HepG2 (cell line): Measurements from ENCODE around the gene CLUH. TPM values are rescaled to one million over a fixed set of nuclear protein-coding genes. Genes with fewer than 3 reads are reported as not detected.

Source experiments
- ATAC-seq: fragments of 200-7000 bp; cut with Tn5 transposase; 3 replicates; pipeline ENCODE4 v1.9.1; 2020; ENCODE audit warnings: mild to moderate bottlenecking, moderate library complexity
- BruUV-seq: library from RNA; stranded (reverse); fragments of 400-500 nt; replicated peaks from 2 replicates; lab custom pipeline; 2021; lab: Mats Ljungman, UMichigan
- CTCF ChIA-PET: fragments of 300-600 bp; formaldehyde crosslinking; extraction: SDS; loops from one replicate; lab custom pipeline; 2021; ENCODE audit warnings: low total read pairs, inconsistent platforms, low intra/inter-chr PET ratio; lab: Yijun Ruan, JAX
- POLR2A ChIA-PET: fragments of 350-600 bp; sonication (Branson Sonifier 250); formaldehyde crosslinking; loops from one replicate; lab custom pipeline; 2020; ENCODE audit warnings: antibody characterized with exemption, inconsistent platforms; lab: Yijun Ruan, JAX
- DNase-seq: peaks from one replicate; pipeline ENCODE4 v3.0.0-alpha.2; 2015; ENCODE audit warnings: low spot score
- FAIRE-seq: peaks from 3 replicates; lab custom pipeline; 2011; peaks lifted over from hg19 to GRCh38; lab: Jason Lieb, UNC
- H2AFZ ChIP-seq: one replicate; pipeline ENCODE4 v1.6.1; 2011; ENCODE audit warnings: low read length, inconsistent platforms
- H3K27ac ChIP-seq: fragments of 300-600 bp; 3 replicates; pipeline ENCODE4 v1.8.0; 2011; ENCODE audit warnings: mixed run types, mild to moderate bottlenecking, mixed read lengths, low read length, inconsistent platforms; ENCODE audit not compliant: insufficient read depth; ENCODE audit errors: extremely low read length
- H3K27me3 ChIP-seq, 2 experiments: fragments of 200-600 bp in 1 of 2; 2 replicates in 1 of 2; 3 replicates in 1 of 2; pipeline versions ENCODE4 v1.6.0 to v1.8.0; 2011; ENCODE audit warnings: low read length in 2 of 2, mild to moderate bottlenecking in 2 of 2, moderate library complexity in 2 of 2, inconsistent platforms in 1 of 2; ENCODE audit not compliant: insufficient read depth in 2 of 2, control insufficient read depth in 1 of 2
- H3K36me3 ChIP-seq, 2 experiments: fragments of 200-600 bp in 1 of 2; replicated peaks in 1 of 2; 2 replicates in 1 of 2; 3 replicates in 1 of 2; pipeline versions ENCODE4 v1.5.1 to v1.8.0; 2011; ENCODE audit warnings: low read length in 2 of 2, inconsistent platforms in 1 of 2; ENCODE audit not compliant: insufficient read depth in 2 of 2, control insufficient read depth in 1 of 2
- H3K4me1 ChIP-seq: 2 replicates; pipeline ENCODE4 v1.5.1; 2012; ENCODE audit warnings: low read length, inconsistent platforms; ENCODE audit not compliant: insufficient read depth
- H3K4me2 ChIP-seq: 2 replicates; pipeline ENCODE4 v1.6.0; 2011; ENCODE audit warnings: low read depth, low read length, inconsistent platforms
- H3K4me3 ChIP-seq, 3 experiments: fragments of 200-600 bp in 1 of 3; sonication (generic), shearing (Covaris generic) in 1 of 3; replicated peaks in 1 of 3; 2 replicates each; pipeline ENCODE4 v1.5.1; 2011 to 2016; ENCODE audit warnings: low read length in 3 of 3, inconsistent platforms in 2 of 3, low read depth in 2 of 3, mild to moderate bottlenecking in 2 of 3, control low read depth in 1 of 3, mixed read lengths in 1 of 3; ENCODE audit not compliant: insufficient read depth in 1 of 3
- H3K79me2 ChIP-seq: one replicate; pipeline ENCODE4 v1.6.1; 2011; ENCODE audit warnings: low read length, inconsistent platforms; ENCODE audit not compliant: insufficient read depth
- H3K9ac ChIP-seq: 2 replicates; pipeline ENCODE4 v1.6.0; 2011; ENCODE audit warnings: mild to moderate bottlenecking, low read depth, low read length, inconsistent platforms; ENCODE audit not compliant: insufficient read depth
- H3K9me3 ChIP-seq: 2 replicates; pipeline ENCODE4 v1.5.1; 2012; ENCODE audit warnings: mild to moderate bottlenecking, low read length
- H4K20me1 ChIP-seq: 2 replicates; pipeline ENCODE4 v1.6.0; 2011; ENCODE audit warnings: inconsistent platforms, mild to moderate bottlenecking, low read length, moderate library complexity; ENCODE audit not compliant: insufficient read depth
- CREM ChIP-seq, 2 experiments: sonication (generic) in 1 of 2; formaldehyde crosslinking in 1 of 2; IDR thresholded peaks; 2 replicates each; pipeline versions ENCODE4 v1.4.0 to v1.6.1; 2016 to 2020; ENCODE audit warnings: antibody characterized with exemption in 1 of 2, mild to moderate bottlenecking in 1 of 2, missing genetic modification reagents in 1 of 2
- EED ChIP-seq: sonication (generic); formaldehyde crosslinking; IDR thresholded peaks from 2 replicates; pipeline ENCODE4 v1.5.0; 2020; ENCODE audit warnings: mild to moderate bottlenecking, missing genetic modification reagents
- HNRNPLL ChIP-seq: fragments of 200-400 bp; formaldehyde crosslinking; IDR thresholded peaks from 2 replicates; pipeline ENCODE4 v1.6.1; 2017; ENCODE audit warnings: mild to moderate bottlenecking, low read depth, low read length; ENCODE audit not compliant: poor library complexity, severe bottlenecking
- IRX3 ChIP-seq: sonication (generic); formaldehyde crosslinking; IDR thresholded peaks from 2 replicates; pipeline ENCODE4 v1.8.1; 2023; ENCODE audit warnings: mild to moderate bottlenecking, low read depth, missing genetic modification reagents, borderline replicate concordance
- JDP2 ChIP-seq: sonication (generic); formaldehyde crosslinking; IDR thresholded peaks from 2 replicates; pipeline ENCODE4 v1.8.1; 2022; ENCODE audit warnings: missing genetic modification reagents, borderline replicate concordance
- MLX ChIP-seq: IDR thresholded peaks from 2 replicates; pipeline ENCODE4 v1.6.1; 2016
- NFYB ChIP-seq: sonication (generic); formaldehyde crosslinking; IDR thresholded peaks from 2 replicates; pipeline ENCODE4 v1.4.0; 2020; ENCODE audit warnings: missing genetic modification reagents
- SAFB2 ChIP-seq: sonication (generic); formaldehyde crosslinking; IDR thresholded peaks from 2 replicates; pipeline ENCODE4 v1.5.1; 2020; ENCODE audit warnings: missing genetic modification reagents, low read depth, mild to moderate bottlenecking, borderline replicate concordance
- SNRNP70 ChIP-seq: fragments of 200-400 bp; formaldehyde crosslinking; IDR thresholded peaks from 2 replicates; pipeline ENCODE4 v1.6.1; 2017; ENCODE audit warnings: mild to moderate bottlenecking, low read depth, low read length, moderate library complexity
- STAG1 ChIP-seq: sonication (generic); formaldehyde crosslinking; IDR thresholded peaks from 2 replicates; pipeline ENCODE4 v1.4.0; 2020; ENCODE audit warnings: missing genetic modification reagents
- ZBTB39 ChIP-seq: sonication (generic); formaldehyde crosslinking; IDR thresholded peaks from 2 replicates; pipeline ENCODE4 v1.5.0; 2020; ENCODE audit warnings: missing genetic modification reagents
- ZBTB43 ChIP-seq: sonication (generic); formaldehyde crosslinking; conservative IDR thresholded peaks from 2 replicates; pipeline ENCODE4 v1.4.0; 2020; ENCODE audit warnings: missing genetic modification reagents
- ZNF292 ChIP-seq: sonication (generic); formaldehyde crosslinking; IDR thresholded peaks from 2 replicates; pipeline ENCODE4 v1.8.1; 2022; ENCODE audit warnings: mild to moderate bottlenecking, low read depth, missing genetic modification reagents, borderline replicate concordance
- ZNF34 ChIP-seq: sonication (generic); formaldehyde crosslinking; IDR thresholded peaks from 2 replicates; pipeline ENCODE4 v1.4.0; 2020; ENCODE audit warnings: mild to moderate bottlenecking, missing genetic modification reagents, borderline replicate concordance
- ZNF557 ChIP-seq: sonication (generic); formaldehyde crosslinking; IDR thresholded peaks from 2 replicates; pipeline ENCODE4 v1.4.0; 2020; ENCODE audit warnings: missing genetic modification reagents
- ZNF598 ChIP-seq: sonication (generic); formaldehyde crosslinking; IDR thresholded peaks from 2 replicates; pipeline ENCODE4 v1.5.1; 2020; ENCODE audit warnings: mild to moderate bottlenecking, missing genetic modification reagents, borderline replicate concordance
- ZNF761 ChIP-seq: sonication (generic); formaldehyde crosslinking; conservative IDR thresholded peaks from 2 replicates; pipeline ENCODE4 v1.4.0; 2020; ENCODE audit warnings: mild to moderate bottlenecking, missing genetic modification reagents
- ZNF841 ChIP-seq: sonication (generic); formaldehyde crosslinking; IDR thresholded peaks from 2 replicates; pipeline ENCODE4 v1.8.1; 2023; ENCODE audit warnings: missing genetic modification reagents, borderline replicate concordance
- ZSCAN25 ChIP-seq: sonication (generic); formaldehyde crosslinking; IDR thresholded peaks from 2 replicates; pipeline ENCODE4 v1.8.0; 2022; ENCODE audit warnings: mild to moderate bottlenecking, missing genetic modification reagents
- WGBS: methylation state at CpG from one replicate; pipeline ENCODE4 v1.1.6; 2017; ENCODE audit warnings: low lambda C conversion rate; 5-methylcytosine and 5-hydroxymethylcytosine counted together
- in situ Hi-C: cut with HindIII; loops from 2 replicates; pipeline ENCODE4 v1.10.0; 2017; ENCODE audit warnings: low pct_unique_long_range_greater_than_20kb; ENCODE audit not compliant: extremely low pct_ligation_motif_present
- intact Hi-C: fragments of 100-400 bp; cut with micrococcal nuclease; formaldehyde crosslinking; loops from one replicate; pipeline ENCODE4 v1.10.0; 2022; ENCODE audit not compliant: unreplicated experiment
- polyA plus RNA-seq, 8 experiments: library from polyadenylated mRNA; depleted of rRNA in 3 of 8; stranded (reverse) in 7 of 8; unstranded in 1 of 8; fragments of >200 nt; fragmentation: Illumina TruSeq in 4 of 8; extraction: Trizol in 4 of 8; gene quantifications; 2 replicates each; pipeline versions ENCODE4 v1.2.1 to v1.2.3, GENCODE V29; 2011 to 2016; ENCODE audit warnings: low read depth in 4 of 8, missing spikeins in 1 of 8, mixed read lengths in 1 of 8; ENCODE audit not compliant: insufficient read depth in 1 of 8
- total RNA-seq, 5 experiments: library from RNA; depleted of rRNA; stranded (reverse); fragments of >200 nt; fragmentation: Illumina TruSeq; extraction: Trizol; gene quantifications; 2 replicates each; pipeline ENCODE4 v1.2.3, GENCODE V29; 2016; ENCODE audit warnings: low read depth in 1 of 5

CLUH gene
- total and polyA plus RNA-seq, 2 of the 13 experiments (the other 11 are each of a cell fraction or from before 2014, with no cell fraction given) = 30.9 to 60.5 TPM

- Histone ChIP-seq H3K4me3 (no peak overlapping the region), H3K79me2 (peaks cover 35% of the 10 kb centered on the region), H3K27ac (no peak overlapping the region), H3K36me3 (peaks cover 32 to 71% of the 10 kb centered on the region in 2 experiments), H2AFZ (no peak overlapping the region), H3K4me1 (peaks cover 32% of the 10 kb centered on the region), H3K4me2 (no peak overlapping the region), H3K27me3 (no peaks in the 10 kb centered on the region), H4K20me1 (peaks cover 34% of the 10 kb centered on the region), H3K9ac (no peak overlapping the region), H3K9me3 (no peaks in the 10 kb centered on the region)
- DNase-seq (no peak), ATAC-seq (no peak), FAIRE-seq (no peak)
- WGBS = 96% methylated on average over 9 of the region's 20 CpGs
- intact Hi-C loops (no loop called here), in situ Hi-C loops (no loop called here)
- ChIA-PET CTCF (no interaction called here), POLR2A (no interaction called here)
- no TSS peak for BruUV-seq
- no peak for TF ChIP-seq ZNF557 (CRISPR knock-in tag)
- no peak for TF ChIP-seq EED (CRISPR knock-in tag)
- no peak for TF ChIP-seq ZNF841 (CRISPR knock-in tag)
- TF ChIP-seq ZBTB39 (CRISPR knock-in tag) = no peak
- TF ChIP-seq ZNF292 (CRISPR knock-in tag) = no peak
- TF ChIP-seq HNRNPLL = no peak
- no peak for TF ChIP-seq ZBTB43 (CRISPR knock-in tag)
- no peak for TF ChIP-seq IRX3 (CRISPR knock-in tag)
- TF ChIP-seq CREM (IDR thresholded peaks at IDR 0.05) = no peak
- TF ChIP-seq CREM (CRISPR knock-in tag; IDR thresholded peaks at IDR 0.05) = no peak
- TF ChIP-seq MLX (CRISPR knock-in tag) = no peak
- no peak for TF ChIP-seq STAG1 (CRISPR knock-in tag)
- TF ChIP-seq ZSCAN25 (CRISPR knock-in tag) = no peak
- no peak for TF ChIP-seq SNRNP70
- TF ChIP-seq JDP2 = no peak
- TF ChIP-seq ZNF761 (CRISPR knock-in tag) = no peak
- TF ChIP-seq ZNF598 = no peak
- TF ChIP-seq NFYB (CRISPR knock-in tag) = no peak
- no peak for TF ChIP-seq SAFB2 (CRISPR knock-in tag)
- TF ChIP-seq ZNF34 (CRISPR knock-in tag) = no peak
Observed at GRCh38 chr17:2703181-2703580, 8.4 kb downstream of the CLUH start.
